ENCODE measurements around the gene PAMR1.

DNA sequence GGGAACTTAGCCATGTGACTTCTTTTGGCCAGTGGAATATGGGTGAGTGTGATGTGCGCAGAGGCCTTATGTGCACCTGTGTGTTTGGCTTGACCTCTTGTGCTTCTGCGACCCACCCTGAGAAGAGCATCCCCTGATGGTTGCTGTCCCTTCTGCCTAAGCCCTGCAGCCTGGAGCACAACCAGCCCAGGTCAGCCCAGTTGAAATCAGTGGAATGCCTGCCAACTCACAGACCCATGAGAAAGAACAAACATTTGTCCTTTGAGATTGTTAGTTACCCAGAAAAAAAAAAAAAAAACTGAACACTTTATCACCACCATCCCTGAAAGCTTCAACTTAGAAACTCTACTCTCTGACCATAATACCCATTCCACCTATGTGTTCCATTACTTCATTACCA, 38.5 kb downstream of the PAMR1 start:
- TF ChIP-seq POLR2A (IDR thresholded peaks at IDR 0.05): no peak
- no peak for TF ChIP-seq EP300 (IDR thresholded peaks at IDR 0.05)
- TF ChIP-seq CTCF (IDR thresholded peaks at IDR 0.05): no peak
- TF ChIP-seq POLR2AphosphoS5 (IDR thresholded peaks at IDR 0.05): no peak
